Measurements from ENCODE around the gene GPRC5C.
A peak's percentile ranks its signal among the peaks of the same experiment; 100 is the strongest.

Gene GPRC5C

DNA sequence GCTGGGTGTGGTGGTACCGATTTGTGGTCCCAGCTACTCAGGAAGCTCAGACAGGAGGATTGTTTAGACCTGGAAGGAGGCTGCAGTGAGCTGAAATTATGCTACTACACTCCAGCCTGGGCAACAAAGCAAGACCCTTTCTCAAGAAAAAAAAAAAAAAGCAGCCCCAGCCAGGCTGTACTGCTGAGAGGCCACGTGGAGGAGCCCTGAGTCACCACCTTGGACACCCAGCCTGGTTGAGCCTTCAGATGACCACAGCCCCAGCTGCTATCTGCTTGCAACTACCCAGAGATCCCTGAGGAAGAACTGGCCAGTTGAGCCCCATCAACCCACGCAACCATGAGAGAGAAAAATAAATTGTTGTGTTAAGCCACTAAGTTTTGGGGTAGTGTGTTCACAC is 23.6 kb upstream of the GPRC5C start:
- DNase-seq = no peak

DNA sequence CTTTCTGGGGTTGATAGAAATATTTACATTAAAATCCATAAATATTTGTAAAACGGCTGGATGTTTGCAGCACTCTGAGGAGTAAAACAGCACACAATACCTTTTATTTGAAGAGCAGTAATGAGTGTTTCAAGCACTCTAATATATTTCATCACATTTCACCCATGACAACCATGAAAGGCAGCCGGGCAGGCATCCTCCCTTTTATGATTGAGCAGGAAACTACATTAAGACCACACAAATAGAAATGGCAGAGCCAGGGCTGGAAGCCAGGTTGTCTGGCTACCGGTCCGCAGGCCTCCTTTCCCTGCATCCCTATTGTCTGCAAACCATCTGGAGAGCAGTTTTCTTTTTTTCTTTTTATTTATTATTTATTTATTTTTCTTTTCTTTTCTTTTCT is 23.1 kb upstream of the GPRC5C start:
- DNase-seq = no peak

GRCh38 chr17:74410001-74410443 is 21.9 kb upstream of the GPRC5C start:
- DNase-seq = no peak

GRCh38 chr17:74412581-74412980 is 19.3 kb upstream of the GPRC5C start:
- DNase-seq = no peak

DNA sequence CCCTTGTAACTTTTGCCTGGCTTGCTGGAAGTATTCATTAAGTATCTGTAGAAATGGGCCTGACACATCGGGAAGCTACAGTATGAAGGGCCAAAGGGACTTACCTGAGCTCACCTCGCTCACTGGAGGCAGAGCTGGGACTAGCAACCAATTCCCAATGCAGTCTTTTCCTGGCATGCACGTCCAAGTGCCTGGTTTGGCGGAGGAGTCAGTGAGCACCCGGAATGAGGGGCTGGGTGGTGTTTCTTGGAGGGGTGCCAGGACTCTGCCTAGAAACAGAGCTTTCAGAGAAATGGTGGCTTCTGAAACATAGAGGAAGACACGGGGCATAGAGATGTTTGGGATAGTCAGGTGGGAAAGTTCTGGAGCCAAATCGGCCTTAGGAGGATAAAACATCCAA is 18.4 kb upstream of the GPRC5C start:
- no peak for DNase-seq

DNA sequence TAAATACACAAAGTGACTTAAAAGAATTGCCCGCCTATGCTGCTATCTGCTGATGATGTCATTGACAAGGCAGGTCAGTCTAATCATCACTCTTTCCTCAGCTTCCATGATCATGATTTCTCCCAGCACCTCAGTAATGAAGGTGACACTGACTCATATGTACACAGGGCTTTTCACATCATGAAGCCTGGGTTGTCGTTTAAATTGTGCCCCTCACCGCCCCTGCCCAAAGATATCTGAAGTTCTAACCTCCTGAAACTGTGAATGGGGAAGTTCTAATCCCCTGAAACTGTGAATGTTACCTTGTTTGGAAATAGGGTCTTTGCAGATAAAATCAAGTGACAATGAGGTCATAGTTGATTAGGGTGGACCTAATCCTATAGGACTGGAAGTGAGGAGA is 17.4 kb upstream of the GPRC5C start:
- no peak for DNase-seq

DNA sequence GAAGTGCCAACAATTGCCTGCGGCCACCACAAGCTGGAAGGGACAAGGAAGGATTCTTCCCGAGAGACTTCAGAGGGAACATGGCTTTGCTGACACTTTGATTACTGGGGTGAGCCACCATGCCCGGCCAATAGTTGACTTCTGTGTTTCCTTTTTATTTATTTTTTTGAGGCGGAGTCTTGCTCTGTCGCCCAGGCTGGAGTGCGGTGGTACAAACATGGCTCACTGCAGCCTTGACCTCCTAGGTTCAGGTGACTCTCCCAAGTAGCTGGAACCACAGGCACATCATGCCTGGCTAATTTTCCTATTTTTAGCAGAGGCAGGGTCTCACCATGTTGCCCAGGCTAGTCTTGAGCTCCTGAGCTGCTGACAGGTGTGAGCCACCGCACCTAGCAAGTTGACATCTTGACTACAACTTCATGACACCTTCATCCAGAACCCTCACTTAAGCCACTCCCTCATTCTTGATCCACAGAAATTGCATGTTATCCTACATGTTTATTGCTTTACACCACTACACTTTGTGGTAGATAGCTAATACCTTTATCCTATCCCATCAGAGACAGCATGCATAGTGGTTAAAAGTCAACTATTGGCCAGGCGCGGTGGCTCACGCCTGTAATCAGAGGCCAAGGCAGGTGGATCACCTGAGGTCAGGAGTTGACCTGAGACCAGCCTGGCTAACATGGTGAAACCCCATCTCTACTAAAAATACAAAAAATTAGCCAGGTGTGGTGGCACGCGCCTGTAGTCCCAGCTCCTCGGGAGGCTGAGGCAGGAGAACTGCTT is 16.1 kb upstream of the GPRC5C start:
- DNase-seq = no peak

DNA sequence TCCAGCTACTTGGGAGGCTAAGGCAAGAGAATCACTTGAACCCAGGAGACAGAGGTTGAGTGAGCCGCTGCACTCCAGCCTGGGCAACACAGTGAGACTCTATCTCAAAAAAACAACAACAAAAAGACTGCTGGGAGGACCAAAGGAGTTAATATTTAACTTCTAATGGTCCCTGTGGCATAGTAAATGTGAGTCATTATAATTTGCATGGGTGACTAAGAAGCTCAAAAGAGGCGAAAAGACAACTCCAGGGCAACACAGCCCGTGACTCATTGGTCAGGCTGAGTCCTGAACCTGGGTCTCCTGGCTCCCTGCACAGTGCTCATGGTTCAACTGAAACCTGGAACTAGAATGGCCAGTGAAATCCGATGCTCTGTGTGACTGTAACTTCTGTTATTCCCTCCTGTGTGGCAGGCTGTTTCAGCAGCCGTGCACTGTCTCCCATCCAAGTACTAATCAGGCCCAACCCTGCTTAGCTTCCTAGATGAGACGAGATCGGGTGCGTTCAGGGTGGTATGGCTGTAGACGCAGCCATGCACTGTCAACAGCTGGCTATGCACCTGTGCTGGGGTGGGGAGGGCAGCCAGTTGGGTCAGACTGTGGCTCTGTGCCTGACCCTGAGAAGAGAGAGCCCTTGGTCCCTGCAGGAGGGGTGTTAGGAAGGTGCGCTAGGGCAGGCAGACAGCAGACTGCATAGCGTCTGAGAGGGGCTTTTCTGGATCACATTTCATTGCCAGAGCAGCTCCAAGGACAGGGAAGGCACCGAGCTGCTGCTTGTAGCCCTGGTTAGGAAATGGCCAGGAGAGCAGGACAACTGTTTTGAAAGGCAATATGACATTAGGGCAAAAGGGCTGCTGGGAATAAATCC is 14.5 kb upstream of the GPRC5C start:
- DNase-seq = peak; percentile 59 to 71

DNA sequence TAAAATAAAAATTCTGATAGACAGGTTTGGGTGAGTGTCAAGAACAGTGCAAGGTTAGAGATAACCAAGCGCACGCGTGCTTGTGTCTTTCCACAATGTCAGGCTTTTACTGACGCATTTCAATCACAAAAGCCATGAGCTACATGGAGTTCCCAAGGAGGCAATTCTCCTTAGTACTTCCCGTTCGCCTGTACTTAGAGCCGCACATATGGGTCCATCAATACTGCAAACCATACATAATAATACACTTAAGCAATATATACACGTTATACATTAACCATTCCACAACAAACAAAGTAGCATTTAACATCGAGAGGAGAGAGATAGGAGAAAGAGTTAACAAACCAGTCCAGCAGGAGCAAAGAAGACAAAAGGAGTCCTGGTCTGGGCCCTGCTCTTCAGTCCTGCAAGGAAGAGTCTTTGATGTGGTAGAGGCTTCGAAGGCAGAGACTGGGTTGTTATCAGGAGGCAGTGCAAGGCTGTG is 11.9 kb upstream of the GPRC5C start:
- no peak for DNase-seq

DNA sequence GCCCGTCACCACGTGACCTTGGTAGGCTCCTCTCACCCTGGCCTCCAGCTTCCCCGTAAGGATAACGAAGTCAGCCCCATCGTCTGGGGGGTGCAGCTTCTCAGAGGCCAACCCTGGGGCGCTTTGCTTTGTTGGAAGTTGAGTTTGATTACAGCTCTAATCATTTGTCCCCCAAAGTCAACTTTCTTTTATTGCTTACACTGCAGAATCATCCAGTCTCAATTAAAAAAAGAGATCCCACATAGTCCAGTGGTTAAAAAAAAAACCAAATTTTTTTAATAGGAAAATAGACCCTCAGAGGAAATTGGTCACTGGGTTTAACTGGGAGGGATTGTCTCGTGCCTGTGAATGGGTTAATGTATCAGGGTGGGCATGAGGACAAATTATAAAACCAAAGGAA is 7.8 kb upstream of the GPRC5C start:
- DNase-seq = no peak

DNA sequence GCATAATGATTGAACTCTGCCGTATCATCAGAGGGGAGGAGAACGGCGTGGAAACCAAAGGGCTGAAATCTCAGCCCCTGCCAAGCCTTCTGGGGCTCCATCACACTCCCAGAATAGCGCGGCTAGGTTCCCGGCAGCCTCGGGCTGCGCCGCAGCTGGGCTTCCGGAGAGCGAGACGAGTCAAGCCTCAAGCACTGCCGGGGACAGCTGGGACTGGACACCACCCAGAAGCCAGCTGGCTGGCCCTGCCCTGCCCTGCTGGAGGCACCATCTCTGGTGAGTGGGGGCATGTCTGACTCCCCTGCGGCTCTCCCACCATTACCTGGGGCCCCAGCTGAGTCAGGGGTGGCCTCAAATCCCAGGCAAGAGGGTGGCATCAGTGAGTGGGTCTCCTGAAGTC is 7.2 kb upstream of the GPRC5C start:
- DNase-seq = no peak

GRCh38 chr17:74426551-74427047 is 5.3 kb upstream of the GPRC5C start:
- no peak for DNase-seq

DNA sequence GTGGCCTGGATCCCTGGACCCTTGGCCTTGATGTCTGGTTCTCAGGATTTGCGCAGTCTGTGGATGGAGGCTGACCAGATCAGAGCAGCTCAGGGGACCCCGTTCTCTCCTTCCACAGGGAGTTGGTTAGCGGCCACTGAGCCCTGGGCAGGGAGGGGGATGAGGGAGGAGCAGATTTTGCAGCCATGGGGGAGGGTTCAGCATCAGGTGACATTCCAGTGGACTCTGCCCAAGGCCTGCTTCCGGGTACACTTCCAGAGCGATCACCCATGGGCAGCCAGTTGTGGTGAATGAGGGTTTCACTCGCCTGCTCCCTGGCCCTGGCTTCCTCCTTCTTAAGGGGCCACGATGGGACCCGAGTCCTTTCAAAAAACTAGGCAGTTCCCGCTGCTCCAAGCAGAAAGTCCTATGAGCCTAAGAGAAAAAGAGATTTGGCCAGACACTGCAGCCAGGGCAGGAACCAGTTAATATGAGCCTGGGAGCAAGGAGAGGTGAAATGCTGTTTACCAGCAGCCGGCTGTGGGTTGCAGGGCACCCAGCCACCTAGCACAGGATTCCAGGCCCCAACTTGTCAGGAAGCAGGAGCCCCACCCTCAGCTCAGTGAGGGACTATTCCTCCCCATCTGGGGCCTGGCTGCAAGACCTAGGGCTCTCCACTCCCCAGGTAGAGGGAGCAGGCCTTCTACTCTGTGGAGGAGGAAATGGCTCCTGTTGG is 4.7 kb upstream of the GPRC5C start:
- DNase-seq = no peak

- DNase-seq = no peak
These were observed 4.1 kb upstream of the GPRC5C start for GRCh38 chr17:74427763-74428153.

- DNase-seq = no peak
These were observed 2.1 kb upstream of the GPRC5C start for GRCh38 chr17:74429604-74430384.

DNA sequence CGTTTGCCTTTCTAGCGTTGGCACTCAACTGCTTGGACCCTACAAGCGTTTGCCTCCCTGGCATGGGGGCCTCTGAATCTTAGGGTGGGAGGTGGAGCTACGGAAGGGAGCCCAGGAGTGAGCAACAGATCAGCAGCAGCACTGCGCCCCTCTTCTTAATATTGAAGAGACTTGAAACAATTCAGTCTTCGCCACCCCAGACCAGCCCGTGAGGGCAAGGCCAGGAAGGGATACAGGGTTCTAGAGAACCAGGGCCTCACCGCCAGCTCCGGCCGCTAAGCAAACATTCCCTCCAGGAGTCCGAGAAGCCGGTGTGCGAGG is 1.5 kb upstream of the GPRC5C start:
- no peak for DNase-seq

DNA sequence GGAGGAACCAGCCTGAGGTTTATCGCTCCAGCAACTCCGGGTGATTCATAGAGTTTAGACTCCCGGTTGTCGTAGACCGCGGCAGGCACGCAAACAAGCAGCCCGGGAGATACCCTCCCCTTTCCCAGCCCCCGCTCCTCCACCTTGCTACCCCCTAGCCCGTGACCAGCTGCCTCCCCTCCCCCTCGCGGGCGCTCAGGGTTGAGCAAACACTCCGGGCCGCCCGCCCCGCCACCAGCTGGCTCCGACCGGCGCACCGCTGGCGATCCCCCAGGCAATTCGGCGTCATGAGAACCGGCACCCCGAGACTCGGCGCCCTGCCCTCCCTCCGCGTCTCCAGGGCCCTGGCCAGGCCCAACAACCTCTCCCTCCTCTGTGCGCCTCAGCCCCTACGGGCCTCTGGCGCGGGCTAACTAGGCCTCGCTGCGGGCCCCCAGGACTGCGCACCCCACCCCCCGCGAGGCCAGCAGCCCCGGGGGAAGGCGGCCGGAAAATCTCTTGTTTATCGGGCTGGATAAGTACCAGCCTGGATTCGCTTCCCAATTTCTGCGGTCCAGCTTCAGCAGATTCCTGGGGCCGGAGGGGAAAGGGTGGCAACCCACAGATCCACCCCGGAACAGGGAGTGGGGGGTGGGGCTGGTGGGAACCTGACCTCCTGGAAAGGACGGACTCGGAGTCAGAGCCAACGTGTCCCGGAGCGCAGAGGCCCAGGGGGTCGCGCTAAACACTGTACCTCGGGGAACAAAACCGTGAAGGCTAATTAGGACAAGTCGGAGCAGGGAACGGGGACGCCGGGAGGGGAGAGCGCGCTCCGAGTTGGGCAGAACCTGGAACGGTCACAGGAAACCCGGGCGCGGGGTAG is 951 bp upstream of the GPRC5C start:
- DNase-seq = no peak

DNA sequence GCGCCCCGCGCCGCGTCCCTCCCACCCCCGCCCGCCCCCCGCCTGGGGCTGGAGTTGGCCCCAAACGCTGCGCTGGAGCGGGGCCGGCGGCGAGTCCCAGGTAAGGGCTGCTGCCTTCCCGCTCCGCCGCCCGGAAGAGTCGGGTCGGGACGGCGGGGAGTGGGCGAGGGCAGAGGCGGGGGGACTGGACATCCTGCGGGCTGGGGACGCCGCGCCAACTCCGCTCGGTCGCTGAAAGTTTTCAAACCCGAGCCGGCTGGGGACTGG is 469 bp downstream of the GPRC5C start:
- DNase-seq = no peak

DNA sequence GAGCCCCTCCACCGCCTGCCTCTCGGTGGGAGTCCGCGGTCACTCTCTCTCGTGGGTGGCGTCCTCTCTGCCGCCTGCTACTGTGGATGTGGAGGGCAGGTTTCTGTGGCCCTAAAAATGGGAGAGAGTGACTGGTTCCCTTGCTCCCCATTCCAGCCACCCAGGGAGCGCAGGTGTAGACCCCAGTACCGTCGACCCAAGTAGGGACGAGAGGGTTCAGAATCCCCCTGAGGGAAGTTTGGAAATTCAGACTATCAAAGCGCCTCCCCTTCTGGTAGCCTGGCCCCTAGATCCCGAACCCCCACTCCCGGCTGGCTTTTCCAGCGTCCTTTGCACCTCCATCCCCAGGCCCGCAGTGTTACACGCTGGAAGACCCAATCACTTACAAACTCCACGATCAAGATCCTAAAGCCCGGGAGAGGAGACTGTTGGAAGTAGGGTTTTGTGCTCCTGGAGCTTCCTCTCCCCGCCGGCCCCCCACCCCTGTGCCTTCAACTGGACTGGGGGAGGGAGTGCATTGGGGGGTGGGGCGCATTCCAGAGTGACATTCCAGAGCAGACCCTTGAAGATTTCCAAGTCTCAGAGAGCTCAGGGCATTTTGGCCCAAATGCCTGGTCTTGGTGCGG is 991 bp downstream of the GPRC5C start:
- DNase-seq = no peak

GRCh38 chr17:74433421-74434121 is 1.7 kb downstream of the GPRC5C start:
- DNase-seq = no peak
